ENCODE results near the gene SORCS2.

GRCh38 chr4:7516773-7517144 lies 324.4 kb downstream of the SORCS2 start:
- TF ChIP-seq SP1 (IDR thresholded peaks at IDR 0.05) (no peak), CTBP1 (IDR thresholded peaks at IDR 0.05; ENCODE audit: borderline replicate concordance) (no peak), ARNT (IDR thresholded peaks at IDR 0.05) (no peak), FOXA1 (IDR thresholded peaks at IDR 0.05) (no peak), PKNOX1 (IDR thresholded peaks at IDR 0.05) (no peak), ELF4 (IDR thresholded peaks at IDR 0.05) (no peak), FOXK2 (IDR thresholded peaks at IDR 0.05) (no peak), FOXM1 (IDR thresholded peaks at IDR 0.05; ENCODE audit: borderline replicate concordance) (no peak), BHLHE40 (IDR thresholded peaks at IDR 0.05; ENCODE audit: borderline replicate concordance) (no peak), TARDBP (IDR thresholded peaks at IDR 0.05) (no peak), LEF1 (IDR thresholded peaks at IDR 0.05; ENCODE audit: borderline replicate concordance) (no peak), HDGF (IDR thresholded peaks at IDR 0.05; ENCODE audit: borderline replicate concordance) (no peak)
